H1 (cell line): Measurements from ENCODE around the gene MRPL17. TPM values are rescaled to one million over a fixed set of nuclear protein-coding genes. Genes with fewer than 3 reads are reported as not detected.

Experiments
- ATF2 ChIP-seq: IDR thresholded peaks from 2 replicates; pipeline ENCODE4 v1.6.1; 2012; ENCODE audit warnings: low read length, inconsistent platforms
- CEBPB ChIP-seq: IDR thresholded peaks from 2 replicates; pipeline ENCODE4 v1.6.1; 2012; ENCODE audit warnings: low read depth, low read length
- HDAC2 ChIP-seq, 2 experiments: fragments of 300-600 bp in 1 of 2; sonication (generic) in 1 of 2; IDR thresholded peaks; 2 replicates each; pipeline ENCODE4 v1.6.1; 2011 to 2012; ENCODE audit warnings: low read depth in 2 of 2, low read length in 2 of 2, mild to moderate bottlenecking in 2 of 2, moderate library complexity in 2 of 2, borderline replicate concordance in 1 of 2, inconsistent platforms in 1 of 2
- RAD21 ChIP-seq, 2 experiments: IDR thresholded peaks in 1 of 2; conservative IDR thresholded peaks in 1 of 2; 2 replicates each; pipeline ENCODE4 v1.6.1; 2011; ENCODE audit warnings: low read depth in 2 of 2, low read length in 2 of 2, improper control_type of control experiment in 1 of 2, inconsistent platforms in 1 of 2, mild to moderate bottlenecking in 1 of 2, moderate library complexity in 1 of 2
- USF2 ChIP-seq: IDR thresholded peaks from 2 replicates; pipeline ENCODE4 v1.6.1; 2011; ENCODE audit warnings: low read length, improper control_type of control experiment
- polyA plus RNA-seq, 7 experiments: library from polyadenylated mRNA; depleted of rRNA in 3 of 7; stranded (reverse) in 5 of 7; unstranded in 2 of 7; fragments of >200 nt in 5 of 7; fragments of 200-250 nt in 2 of 7; gene quantifications; 1 replicate in 5 of 7; 2 replicates in 1 of 7; 4 replicates in 1 of 7; pipeline versions ENCODE4 v1.2.1 to v1.2.3, GENCODE V29; 2011 to 2013; ENCODE audit warnings: missing spikeins in 2 of 7, mixed read lengths in 2 of 7
- total RNA-seq: library from RNA; stranded (reverse); fragmentation: NEBNext Ultra II Directional; extraction: Animal tissue kit (Norgen Biotek cat#: 25700); gene quantifications from 2 replicates; pipeline ENCODE4 v1.2.1, GENCODE V29; 2021

The MRPL17 gene
- total and polyA plus RNA-seq, 2 of the 8 experiments (the other 6 are each of a cell fraction or from before 2014, with no cell fraction given): 55.7 to 70.5 TPM

GRCh38 chr11:6642957-6643356 lies 40.2 kb downstream of the MRPL17 start (continued):
- no peak for TF ChIP-seq USF2
- TF ChIP-seq HDAC2 (IDR thresholded peaks at IDR 0.05; ENCODE audit: borderline replicate concordance in 1 of 2, low read depth in 2 of 2, low read length in 2 of 2): no peak
- no peak for TF ChIP-seq RAD21 (IDR thresholded peaks at IDR 0.05 in 1 of 2, conservative IDR thresholded peaks at IDR 0.05 in 1 of 2; ENCODE audit: low read depth in 2 of 2, low read length in 2 of 2)
- TF ChIP-seq CEBPB: no peak
- TF ChIP-seq ATF2: no peak
